Activated CD4-positive, alpha-beta T cell treated with anti-CD3 and anti-CD28 coated beads, Interleukin-2, amount 10 ng/mL, durations not matched to agents 24 days and 14 days (primary cell): Measurements from ENCODE around the gene GRK5. TPM values are rescaled to one million over a fixed set of nuclear protein-coding genes. Genes with fewer than 3 reads are reported as not detected.
"Not testable (repeated sequence)": the region's sequence is repeated elsewhere in the genome, so short reads cannot be mapped to it uniquely, and the experiment has no call there.

Experiments
- DNase-seq: peaks from one replicate; pipeline ENCODE4 v3.0.0; 2022
- H3K27ac Mint-ChIP-seq: one replicate; pipeline ENCODE4 v1.8.0; 2022; ENCODE audit warnings: mild to moderate bottlenecking, mixed read lengths
- H3K27me3 Mint-ChIP-seq: one replicate; pipeline ENCODE4 v1.8.0; 2022; ENCODE audit warnings: mixed read lengths
- H3K36me3 Mint-ChIP-seq: one replicate; pipeline ENCODE4 v1.8.0; 2022; ENCODE audit warnings: low read depth, mild to moderate bottlenecking, mixed read lengths
- H3K4me1 Mint-ChIP-seq: one replicate; pipeline ENCODE4 v1.8.0; 2021; ENCODE audit warnings: mixed read lengths
- H3K4me3 Mint-ChIP-seq: one replicate; pipeline ENCODE4 v1.8.0; 2022; ENCODE audit warnings: mild to moderate bottlenecking, moderate library complexity, mixed read lengths
- H3K9me3 Mint-ChIP-seq: one replicate; pipeline ENCODE4 v1.8.0; 2021; ENCODE audit warnings: mixed read lengths
- intact Hi-C: fragments of 100-400 bp; cut with micrococcal nuclease; formaldehyde crosslinking; loops from one replicate; pipeline ENCODE4 v1.15.1; 2023
- total RNA-seq: library from RNA; stranded (reverse); gene quantifications from 2 replicates; pipeline ENCODE4 v1.2.3, GENCODE V29; 2022

GRK5 gene
- total RNA-seq, 1 donor from 2014 or later, result 27.3 TPM

DNA sequence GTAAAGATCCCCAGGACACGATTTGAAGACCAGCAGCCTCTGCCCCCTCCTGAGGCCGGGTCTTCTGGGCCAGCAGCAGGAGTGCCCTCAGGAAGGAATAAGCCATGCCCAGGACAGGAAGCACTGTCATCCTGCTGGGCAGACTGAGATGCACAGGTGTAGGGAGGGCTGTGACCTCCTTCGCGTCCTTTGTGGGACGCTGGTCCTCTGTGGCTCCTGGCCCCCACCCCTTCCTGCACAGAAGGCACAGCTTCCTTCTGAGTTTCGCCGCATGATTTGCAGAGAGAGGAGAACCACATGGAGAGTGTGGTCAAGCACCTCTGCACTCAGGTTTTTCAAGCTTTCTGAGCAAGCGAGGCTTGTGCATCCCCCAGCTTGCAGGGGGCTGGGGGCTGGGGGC is 222.4 kb downstream of the GRK5 start:
- DNase-seq, result no peak
- intact Hi-C loops, result no loop called here
- Mint-ChIP-seq H3K36me3 (peaks cover 46% of the 10 kb centered on the region), H3K27ac (no peak overlapping the region), H3K4me3 (no peak overlapping the region), H3K27me3 (no peaks in the 10 kb centered on the region), H3K4me1 (peaks cover 11% of the 10 kb centered on the region), H3K9me3 (peaks cover 7% of the 10 kb centered on the region)

DNA sequence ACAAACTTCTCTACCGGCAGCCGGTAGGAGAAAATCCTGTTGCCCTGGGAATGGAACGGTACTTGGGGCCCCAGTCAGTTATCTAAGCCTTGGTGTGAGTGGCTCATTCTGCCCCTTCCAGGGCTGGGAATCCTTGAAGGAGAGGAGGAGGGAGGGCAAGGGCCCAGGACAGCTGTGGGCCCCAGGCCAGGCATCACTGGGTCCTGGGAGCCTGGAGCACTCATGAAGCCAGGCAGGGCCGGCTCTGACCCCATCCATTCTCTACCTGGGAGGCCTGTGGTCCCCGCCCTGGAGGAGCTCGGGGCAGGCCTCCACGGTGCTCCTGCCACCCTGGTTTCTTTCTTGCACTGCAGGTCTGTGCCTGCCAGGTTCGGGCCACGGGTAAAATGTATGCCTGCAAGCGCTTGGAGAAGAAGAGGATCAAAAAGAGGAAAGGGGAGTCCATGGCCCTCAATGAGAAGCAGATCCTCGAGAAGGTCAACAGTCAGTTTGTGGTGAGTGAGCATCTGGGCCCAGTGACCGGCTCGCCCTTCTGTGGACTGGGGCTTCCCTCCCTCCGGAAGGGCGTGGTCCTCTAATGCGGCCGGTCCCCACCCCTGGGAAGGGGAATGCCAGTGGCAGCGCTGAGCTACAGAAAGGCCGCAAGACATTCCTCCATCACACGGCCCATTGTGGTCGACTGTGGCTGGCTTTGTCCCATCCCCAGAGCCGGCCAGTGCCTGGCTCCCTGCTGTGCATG is 223.8 kb downstream of the GRK5 start:
- intact Hi-C loops, result no loop called here
- no peak for DNase-seq
- peaks cover 54% of the 10 kb centered on the region for H3K36me3 Mint-ChIP-seq
- no peak overlapping the region for H3K4me3 Mint-ChIP-seq
- peaks cover 7% of the 10 kb centered on the region for H3K9me3 Mint-ChIP-seq
- H3K27ac Mint-ChIP-seq, result no peak overlapping the region
- H3K4me1 Mint-ChIP-seq, result peaks cover 11% of the 10 kb centered on the region
- H3K27me3 Mint-ChIP-seq, result no peaks in the 10 kb centered on the region

GRCh38 chr10:119431773-119432135 is 224.4 kb downstream of the GRK5 start:
- Mint-ChIP-seq H3K4me1 (peaks cover 11% of the 10 kb centered on the region), H3K36me3 (peaks cover 54% of the 10 kb centered on the region), H3K27ac (no peak overlapping the region), H3K27me3 (no peaks in the 10 kb centered on the region), H3K9me3 (peaks cover 7% of the 10 kb centered on the region), H3K4me3 (no peak overlapping the region)
- DNase-seq, result no peak
- intact Hi-C loops, result no loop called here

- H3K4me1 Mint-ChIP-seq, H3K9me3 Mint-ChIP-seq, DNase-seq, H3K27me3 Mint-ChIP-seq, H3K4me3 Mint-ChIP-seq, H3K27ac Mint-ChIP-seq, intact Hi-C loops: not testable (repeated sequence)
- H3K36me3 Mint-ChIP-seq, result peaks cover 63% of the 10 kb centered on the region
These were observed 227.6 kb downstream of the GRK5 start for GRCh38 chr10:119434942-119435341.

- Mint-ChIP-seq H3K4me3 (no peak overlapping the region), H3K27ac (no peak overlapping the region), H3K27me3 (no peaks in the 10 kb centered on the region), H3K36me3 (peaks cover 42% of the 10 kb centered on the region), H3K4me1 (peaks cover 3% of the 10 kb centered on the region), H3K9me3 (peaks cover 7% of the 10 kb centered on the region)
- no peak for DNase-seq
- intact Hi-C loops, result no loop called here
These were observed 231.3 kb downstream of the GRK5 start for GRCh38 chr10:119438717-119439116.

DNA sequence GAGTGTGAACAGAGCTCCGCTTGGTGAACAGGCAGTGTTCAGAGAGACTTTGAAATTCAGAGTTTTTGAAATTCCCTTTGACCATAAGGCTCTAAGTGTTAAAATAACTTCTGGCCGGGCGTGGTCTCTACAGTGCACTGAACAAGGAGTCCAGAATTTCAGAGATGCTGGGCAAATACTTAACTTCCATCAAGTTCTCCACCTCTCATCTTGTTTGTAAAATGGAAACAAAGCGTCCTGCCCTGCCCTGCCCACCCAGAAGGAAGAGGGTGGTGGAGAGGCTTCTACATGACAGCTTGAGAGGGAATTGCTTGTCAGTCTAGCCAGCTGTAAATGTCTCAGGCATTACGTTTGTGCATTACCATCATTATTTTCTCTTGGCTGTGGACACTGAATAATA is 232.6 kb downstream of the GRK5 start:
- H3K4me3 Mint-ChIP-seq, result no peak overlapping the region
- peaks cover 4% of the 10 kb centered on the region for H3K4me1 Mint-ChIP-seq
- H3K9me3 Mint-ChIP-seq, result no peaks in the 10 kb centered on the region
- H3K27ac Mint-ChIP-seq, result no peak overlapping the region
- intact Hi-C loops, result no loop called here
- H3K36me3 Mint-ChIP-seq, result peaks cover 30% of the 10 kb centered on the region
- DNase-seq, result no peak
- no peaks in the 10 kb centered on the region for H3K27me3 Mint-ChIP-seq

DNA sequence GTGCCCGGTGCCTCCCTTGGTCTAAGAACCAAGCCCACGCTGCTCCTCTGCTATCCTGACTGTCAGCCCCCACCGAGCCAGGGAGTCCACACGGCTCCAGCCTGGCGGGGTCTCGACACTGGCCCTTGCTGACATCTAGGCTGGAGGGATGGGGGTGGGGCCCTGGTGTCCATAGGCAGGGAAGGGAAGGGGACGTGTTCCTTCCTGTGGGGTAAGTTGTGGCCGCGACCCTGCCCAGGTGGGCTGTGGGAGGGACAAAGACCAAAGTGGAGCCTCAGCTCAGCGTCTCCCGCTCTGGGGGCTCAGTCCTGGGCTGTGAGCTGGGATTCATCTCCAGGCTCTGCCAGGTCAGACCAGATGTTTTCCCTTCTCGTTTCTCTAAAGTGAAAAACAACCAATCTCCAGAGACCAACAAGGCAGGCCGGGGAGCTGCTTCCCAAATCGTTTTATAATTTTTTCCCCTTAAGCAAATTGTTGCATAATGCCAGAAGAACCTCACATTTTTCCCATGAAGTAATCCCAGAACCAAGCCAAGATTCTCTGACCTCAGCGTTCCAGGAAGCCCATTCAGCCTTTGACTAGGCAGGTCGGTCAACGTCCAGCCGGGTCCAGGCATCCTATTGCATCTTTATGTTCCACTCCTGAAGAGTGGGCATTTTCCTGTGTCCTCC is 233.9 kb downstream of the GRK5 start:
- peaks cover 17% of the 10 kb centered on the region for H3K36me3 Mint-ChIP-seq

DNA sequence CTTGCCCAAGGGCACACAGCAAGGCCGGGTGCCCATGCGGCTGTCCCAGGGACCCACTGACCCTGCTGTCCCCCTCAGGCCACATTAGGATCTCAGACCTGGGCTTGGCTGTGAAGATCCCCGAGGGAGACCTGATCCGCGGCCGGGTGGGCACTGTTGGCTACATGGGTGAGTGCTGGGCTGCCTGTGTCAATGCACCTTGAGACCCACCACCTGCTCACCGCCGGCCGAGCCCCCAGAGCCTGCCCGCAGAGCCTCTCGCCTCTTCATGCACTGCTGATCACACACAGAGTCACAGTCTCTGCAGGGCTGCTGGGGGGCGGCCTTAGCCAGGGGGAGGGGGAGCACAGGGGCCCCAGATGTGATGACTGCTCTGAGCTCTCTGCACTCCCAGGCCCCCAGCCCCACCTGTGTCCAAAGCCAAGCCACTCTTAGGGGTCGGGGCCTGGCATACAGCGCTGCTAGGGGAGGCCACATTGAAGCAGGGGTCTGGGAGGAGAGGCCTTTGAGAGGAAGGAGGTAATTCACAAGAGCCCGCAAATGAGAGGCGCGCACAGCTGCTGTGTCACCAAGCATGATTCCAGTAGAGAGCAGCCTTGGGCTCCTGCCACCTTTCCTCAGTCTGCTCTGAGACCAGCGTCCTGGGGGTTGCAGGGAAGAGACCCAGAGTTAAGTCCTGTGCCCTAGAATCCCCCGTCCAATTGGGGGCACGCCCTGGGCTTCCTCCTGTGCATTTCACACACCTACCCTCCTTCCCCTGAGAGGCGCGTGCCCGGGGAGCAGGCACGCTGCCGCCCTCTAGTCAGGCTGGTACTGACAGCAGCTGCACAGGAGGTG is 234.8 kb downstream of the GRK5 start:
- DNase-seq, result no peak
- no peaks in the 10 kb centered on the region for H3K9me3 Mint-ChIP-seq
- H3K36me3 Mint-ChIP-seq, result peaks cover 19% of the 10 kb centered on the region
- peaks cover 9% of the 10 kb centered on the region for H3K4me1 Mint-ChIP-seq
- intact Hi-C loops, result no loop called here
- H3K27me3 Mint-ChIP-seq, result no peaks in the 10 kb centered on the region
- no peak overlapping the region for H3K27ac Mint-ChIP-seq
- no peak overlapping the region for H3K4me3 Mint-ChIP-seq

More for the DNA sequence above, 233.9 kb downstream of the GRK5 start:
- Mint-ChIP-seq H3K27me3 (no peaks in the 10 kb centered on the region), H3K9me3 (no peaks in the 10 kb centered on the region), H3K4me3 (no peak overlapping the region), H3K27ac (no peak overlapping the region), H3K4me1 (peaks cover 9% of the 10 kb centered on the region)
- intact Hi-C loops, result no loop called here
- DNase-seq, result no peak

DNA sequence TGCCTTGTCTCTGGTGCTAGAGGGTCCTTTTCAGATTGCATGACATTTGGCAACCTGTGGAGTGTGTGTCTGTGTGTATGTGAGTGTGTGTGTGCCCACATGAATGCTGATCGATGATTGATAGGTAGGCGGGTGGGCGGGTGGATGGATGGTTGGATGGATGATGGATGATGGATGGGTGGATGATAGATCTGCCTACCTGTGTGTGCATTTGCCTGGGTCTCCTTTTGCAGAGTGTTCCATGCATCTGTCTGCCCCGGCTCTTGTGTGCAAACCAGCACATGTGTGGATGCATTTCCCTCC is 235.3 kb downstream of the GRK5 start:
- intact Hi-C loops, result no loop called here
- Mint-ChIP-seq H3K27ac (no peak overlapping the region), H3K36me3 (peaks cover 20% of the 10 kb centered on the region), H3K4me3 (no peak overlapping the region), H3K27me3 (no peaks in the 10 kb centered on the region), H3K4me1 (peaks cover 9% of the 10 kb centered on the region), H3K9me3 (no peaks in the 10 kb centered on the region)
- no peak for DNase-seq

DNA sequence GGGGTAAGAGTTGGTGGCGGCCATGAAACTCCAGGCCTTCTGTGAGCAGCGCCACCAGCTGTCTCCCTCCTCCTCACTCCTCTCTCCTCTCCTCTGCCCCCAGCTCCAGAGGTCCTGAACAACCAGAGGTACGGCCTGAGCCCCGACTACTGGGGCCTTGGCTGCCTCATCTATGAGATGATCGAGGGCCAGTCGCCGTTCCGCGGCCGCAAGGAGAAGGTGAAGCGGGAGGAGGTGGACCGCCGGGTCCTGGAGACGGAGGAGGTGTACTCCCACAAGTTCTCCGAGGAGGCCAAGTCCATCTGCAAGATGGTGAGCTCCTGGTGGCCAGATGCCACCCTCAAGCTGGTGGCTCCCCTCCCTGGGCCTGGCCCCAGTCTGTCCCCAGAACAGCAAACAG is 236.1 kb downstream of the GRK5 start:
- Mint-ChIP-seq H3K9me3 (no peaks in the 10 kb centered on the region), H3K4me1 (peaks cover 9% of the 10 kb centered on the region), H3K36me3 (peaks cover 16% of the 10 kb centered on the region), H3K4me3 (no peak overlapping the region), H3K27me3 (no peaks in the 10 kb centered on the region), H3K27ac (no peak overlapping the region)
- DNase-seq, result no peak
- intact Hi-C loops, result no loop called here

- no peak for DNase-seq
- Mint-ChIP-seq H3K9me3 (no peaks in the 10 kb centered on the region), H3K36me3 (peaks cover 17% of the 10 kb centered on the region), H3K4me3 (no peak overlapping the region), H3K4me1 (peaks cover 9% of the 10 kb centered on the region), H3K27ac (no peak overlapping the region), H3K27me3 (no peaks in the 10 kb centered on the region)
- intact Hi-C loops, result no loop called here
These were observed 236.7 kb downstream of the GRK5 start for GRCh38 chr10:119443970-119444660.

- DNase-seq, result no peak
- H3K4me3 Mint-ChIP-seq, result no peak overlapping the region
These were observed 237.5 kb downstream of the GRK5 start for GRCh38 chr10:119444866-119445265.

GRCh38 chr10:119445311-119445934 is 238.1 kb downstream of the GRK5 start:
- H3K27me3 Mint-ChIP-seq, result no peaks in the 10 kb centered on the region

More at GRCh38 chr10:119444866-119445265, 237.5 kb downstream of the GRK5 start:
- Mint-ChIP-seq H3K27me3 (no peaks in the 10 kb centered on the region), H3K27ac (peak overlapping the region; percentile 40), H3K36me3 (peaks cover 17% of the 10 kb centered on the region), H3K9me3 (no peaks in the 10 kb centered on the region), H3K4me1 (peaks cover 7% of the 10 kb centered on the region)
- intact Hi-C loops, result loop anchor here (1.0 to 5.0 kb wide), 2 partner anchors 42 to 246 kb away; no protein-coding TSS in a partner anchor

More at GRCh38 chr10:119445311-119445934, 238.1 kb downstream of the GRK5 start:
- peaks cover 19% of the 10 kb centered on the region for H3K36me3 Mint-ChIP-seq
- H3K4me3 Mint-ChIP-seq, result no peak overlapping the region
- H3K4me1 Mint-ChIP-seq, result peaks cover 7% of the 10 kb centered on the region
- peak; percentile 95 for DNase-seq
- H3K9me3 Mint-ChIP-seq, result no peaks in the 10 kb centered on the region
- no peak overlapping the region for H3K27ac Mint-ChIP-seq
- intact Hi-C loops, result loop anchor here (1.0 to 5.0 kb wide), 2 partner anchors 42 to 246 kb away; no protein-coding TSS in a partner anchor
